GM12801 (cell line): Measurements from ENCODE around the gene INPP5E.

Source experiments
- CTCF ChIP-seq: IDR thresholded peaks from one replicate; pipeline ENCODE4 v1.5.1; 2011; ENCODE audit warnings: control low read depth; ENCODE audit not compliant: insufficient read length; ENCODE audit errors: extremely low read depth

The INPP5E gene

GRCh38 chr9:136429683-136430491 lies 9.8 kb downstream of the INPP5E start:
- no peak for TF ChIP-seq CTCF

GRCh38 chr9:136429075-136429628 lies 10.5 kb downstream of the INPP5E start:
- no peak for TF ChIP-seq CTCF

- no peak for TF ChIP-seq CTCF
Observed at GRCh38 chr9:136426787-136427186, 12.9 kb downstream of the INPP5E start.

- TF ChIP-seq CTCF: no peak
Observed at GRCh38 chr9:136424750-136425362, 14.8 kb downstream of the INPP5E start.

- no peak for TF ChIP-seq CTCF
Observed at GRCh38 chr9:136423432-136424146, 16.1 kb downstream of the INPP5E start.

- no peak for TF ChIP-seq CTCF
Observed at GRCh38 chr9:136422876-136423275, 16.8 kb downstream of the INPP5E start.

- no peak for TF ChIP-seq CTCF
Observed at GRCh38 chr9:136421791-136422190, 17.9 kb downstream of the INPP5E start.
